SU-DHL-6 (cell line): ENCODE data around the gene RNF182.

ENCODE experiments used
- CTCF ChIP-seq: fragments of 200-600 bp; sonication (generic); IDR thresholded peaks from one replicate; pipeline ENCODE4 v1.5.1; 2017; ENCODE audit warnings: antibody characterized with exemption, mild to moderate bottlenecking, low read length, moderate library complexity; ENCODE audit not compliant: insufficient read depth, poor library complexity, severe bottlenecking
- EZH2phosphoT487 ChIP-seq: fragments of 200-600 bp; sonication (generic), shearing (Covaris generic); conservative IDR thresholded peaks from 2 replicates; pipeline ENCODE4 v1.6.1; 2018; ENCODE audit warnings: mild to moderate bottlenecking, antibody characterized with exemption, low read length, moderate library complexity, mixed read lengths

- TF ChIP-seq CTCF (no peak), EZH2phosphoT487 (no peak)
Measured at GRCh38 chr6:13911337-13911736, 13.4 kb upstream of the RNF182 start.
